Thyroid gland (tissue), 4 donors: ENCODE results near the gene RIOK3. TPM values are rescaled to one million over a fixed set of nuclear protein-coding genes. Genes with fewer than 3 reads are reported as not detected.

Source experiments
- DNase-seq, 2 donors: peaks; one replicate each; pipeline ENCODE4 v3.0.0-alpha.2; 2019
- H3K27ac ChIP-seq, 3 donors: fragments of 200-600 bp; sonication (generic); 1 replicate in 2 of 3; 2 replicates in 1 of 3; pipeline ENCODE4 v1.5.1; 2016 to 2019; ENCODE audit warnings: mild to moderate bottlenecking in 1 of 3, moderate library complexity in 1 of 3
- H3K27me3 ChIP-seq: fragments of 200-600 bp; sonication (generic); one replicate; pipeline ENCODE4 v1.5.1; 2019
- H3K36me3 ChIP-seq, 2 donors: fragments of 200-600 bp; sonication (generic); one replicate each; pipeline ENCODE4 v1.5.1; 2016 to 2019
- H3K4me1 ChIP-seq, 2 donors: fragments of 200-600 bp; sonication (generic); one replicate each; pipeline ENCODE4 v1.5.1; 2017 to 2019
- H3K4me3 ChIP-seq, 3 donors: fragments of 200-600 bp; sonication (generic); replicated peaks in 1 of 3; 1 replicate in 2 of 3; 2 replicates in 1 of 3; pipeline ENCODE4 v1.5.1; 2016; ENCODE audit warnings: mild to moderate bottlenecking in 1 of 3
- H3K9me3 ChIP-seq: fragments of 200-600 bp; sonication (generic); one replicate; pipeline ENCODE4 v1.5.1; 2017
- CTCF ChIP-seq, 6 experiments: fragments of 200-600 bp in 3 of 6; fragments of 450-650 bp in 3 of 6; sonication (generic) in 3 of 6; IDR thresholded peaks; one replicate each; pipeline ENCODE4 v1.5.1; 2016 to 2019; ENCODE audit warnings: antibody characterized with exemption in 6 of 6, mild to moderate bottlenecking in 2 of 6, inconsistent platforms in 1 of 6, moderate library complexity in 1 of 6
- POLR2A ChIP-seq, 2 donors: fragments of 450-650 bp; IDR thresholded peaks; one replicate each; pipeline ENCODE4 v1.6.1; 2017; ENCODE audit warnings: antibody characterized with exemption in 2 of 2, mild to moderate bottlenecking in 2 of 2, moderate library complexity in 1 of 2
- WGBS, 2 donors: methylation state at CpG; one replicate each; pipeline ENCODE4 v1.1.5; 2017; 5-methylcytosine and 5-hydroxymethylcytosine counted together
- intact Hi-C: fragments of 100-400 bp; cut with DNase I; formaldehyde crosslinking; loops from one replicate; pipeline ENCODE4 v1.15.1; 2023
- total RNA-seq, 4 donors: library from RNA; depleted of rRNA; stranded (reverse); fragments of >200 nt; gene quantifications; one replicate each; pipeline ENCODE4 v1.2.3, GENCODE V29; 2016

RIOK3 gene
- total RNA-seq, 4 donors from 2014 or later = 51.2 to 85.7 (median 63.6) TPM

- DNase-seq = peak; percentile 80 to 83
- Histone ChIP-seq H3K27me3 (no peaks in the 10 kb centered on the region), H3K36me3 (no peaks in the 10 kb centered on the region), H3K27ac (peak overlapping the region in 2 of 3 donors; percentile 4 to 18), H3K4me3 (peak overlapping the region; percentile 39 to 57 (median 46)), H3K4me1 (peaks cover 6% of the 10 kb centered on the region in 2 donors), H3K9me3 (no peaks in the 10 kb centered on the region)
- WGBS, 2 donors = 0 to 1% methylated on average over 40 to 41 of the region's 42 CpGs
- intact Hi-C loops = no loop called here
- TF ChIP-seq CTCF (IDR thresholded peaks at IDR 0.05) (no peak), POLR2A (IDR thresholded peaks at IDR 0.05) (peak in 1 of 2 donors; percentile 54)
Measured at GRCh38 chr18:23437357-23438045, 15.6 kb upstream of the RIOK3 start.

GRCh38 chr18:23438046-23438377, 15.1 kb upstream of the RIOK3 start:
- Histone ChIP-seq H3K4me1 (peaks cover 6% of the 10 kb centered on the region in 2 donors), H3K27ac (peak overlapping the region in 1 of 3 donors; percentile 4), H3K36me3 (no peaks in the 10 kb centered on the region), H3K4me3 (peak overlapping the region in 2 of 3 donors; percentile 46 to 57), H3K27me3 (no peaks in the 10 kb centered on the region), H3K9me3 (no peaks in the 10 kb centered on the region)
- 39% methylated on average over 5 of the region's 5 CpGs for WGBS, 2 donors
- intact Hi-C loops = no loop called here
- DNase-seq = no peak
- TF ChIP-seq POLR2A (IDR thresholded peaks at IDR 0.05) (no peak), CTCF (IDR thresholded peaks at IDR 0.05) (no peak)

GRCh38 chr18:23438608-23439366, 14.3 kb upstream of the RIOK3 start:
- Histone ChIP-seq H3K4me3 (no peak overlapping the region), H3K36me3 (no peaks in the 10 kb centered on the region), H3K9me3 (no peaks in the 10 kb centered on the region), H3K27me3 (no peaks in the 10 kb centered on the region), H3K27ac (no peak overlapping the region), H3K4me1 (peaks cover 6% of the 10 kb centered on the region in 2 donors)
- intact Hi-C loops = no loop called here
- DNase-seq = no peak
- TF ChIP-seq POLR2A (IDR thresholded peaks at IDR 0.05) (no peak), CTCF (IDR thresholded peaks at IDR 0.05) (no peak)
- WGBS, 2 donors = 82 to 86% methylated on average over 11 of the region's 11 CpGs

GRCh38 chr18:23440131-23440530, 13.0 kb upstream of the RIOK3 start:
- H3K9me3 ChIP-seq = no peaks in the 10 kb centered on the region
- H3K27ac ChIP-seq = no peak overlapping the region
- H3K4me1 ChIP-seq = peaks cover 6% of the 10 kb centered on the region in 2 donors
- intact Hi-C loops = no loop called here
- no peak for TF ChIP-seq CTCF (IDR thresholded peaks at IDR 0.05)
- no peak for TF ChIP-seq POLR2A (IDR thresholded peaks at IDR 0.05)
- 85% methylated on average over 4 of the region's 4 CpGs for WGBS, 2 donors
- H3K36me3 ChIP-seq = no peaks in the 10 kb centered on the region
- DNase-seq = no peak
- H3K4me3 ChIP-seq = no peak overlapping the region
- no peaks in the 10 kb centered on the region for H3K27me3 ChIP-seq

- TF ChIP-seq POLR2A (IDR thresholded peaks at IDR 0.05) = no peak
- no peak for TF ChIP-seq CTCF (IDR thresholded peaks at IDR 0.05)
- DNase-seq = no peak
- Histone ChIP-seq H3K27me3 (no peaks in the 10 kb centered on the region), H3K36me3 (no peaks in the 10 kb centered on the region), H3K9me3 (no peaks in the 10 kb centered on the region), H3K4me3 (no peak overlapping the region), H3K27ac (no peak overlapping the region), H3K4me1 (no peaks in the 10 kb centered on the region)
- WGBS, 2 donors = 93 to 97% methylated on average over 3 of the region's 3 CpGs
- intact Hi-C loops = no loop called here
Measured at GRCh38 chr18:23442958-23443357, 10.1 kb upstream of the RIOK3 start.
